Stimulated activated effector memory CD8-positive, alpha-beta T cell treated with anti-CD3 and anti-CD28 coated beads, Interleukin-12 subunit alpha, Interleukin-12 subunit beta, amount 100 ng/mL, for 72 hours (primary cell): ENCODE results near the gene B9D2.
"Not testable (repeated sequence)": the region's sequence is repeated elsewhere in the genome, so short reads cannot be mapped to it uniquely, and the experiment has no call there.

Experiments used
- ATAC-seq: fragments of 150-1000 bp; cut with Tn5 transposase; 2 replicates; pipeline ENCODE4 v1.10.0; 2021
- DNase-seq, 2 donors: peaks; one replicate each; pipeline ENCODE4 v3.0.0; 2021 to 2022; ENCODE audit warnings: low spot score in 2 of 2
- H3K27ac Mint-ChIP-seq: one replicate; pipeline ENCODE4 v1.8.0; 2022; ENCODE audit warnings: mild to moderate bottlenecking, mixed read lengths
- H3K36me3 Mint-ChIP-seq: one replicate; pipeline ENCODE4 v1.8.0; 2022; ENCODE audit warnings: mild to moderate bottlenecking, mixed read lengths
- H3K4me1 Mint-ChIP-seq: one replicate; pipeline ENCODE4 v1.8.0; 2022; ENCODE audit warnings: mixed read lengths
- H3K4me3 Mint-ChIP-seq: one replicate; pipeline ENCODE4 v1.8.0; 2022; ENCODE audit warnings: mild to moderate bottlenecking, mixed read lengths
- H3K9me3 Mint-ChIP-seq: one replicate; pipeline ENCODE4 v1.8.0; 2022; ENCODE audit warnings: mixed read lengths

The B9D2 gene, protein sequence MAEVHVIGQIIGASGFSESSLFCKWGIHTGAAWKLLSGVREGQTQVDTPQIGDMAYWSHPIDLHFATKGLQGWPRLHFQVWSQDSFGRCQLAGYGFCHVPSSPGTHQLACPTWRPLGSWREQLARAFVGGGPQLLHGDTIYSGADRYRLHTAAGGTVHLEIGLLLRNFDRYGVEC

DNA sequence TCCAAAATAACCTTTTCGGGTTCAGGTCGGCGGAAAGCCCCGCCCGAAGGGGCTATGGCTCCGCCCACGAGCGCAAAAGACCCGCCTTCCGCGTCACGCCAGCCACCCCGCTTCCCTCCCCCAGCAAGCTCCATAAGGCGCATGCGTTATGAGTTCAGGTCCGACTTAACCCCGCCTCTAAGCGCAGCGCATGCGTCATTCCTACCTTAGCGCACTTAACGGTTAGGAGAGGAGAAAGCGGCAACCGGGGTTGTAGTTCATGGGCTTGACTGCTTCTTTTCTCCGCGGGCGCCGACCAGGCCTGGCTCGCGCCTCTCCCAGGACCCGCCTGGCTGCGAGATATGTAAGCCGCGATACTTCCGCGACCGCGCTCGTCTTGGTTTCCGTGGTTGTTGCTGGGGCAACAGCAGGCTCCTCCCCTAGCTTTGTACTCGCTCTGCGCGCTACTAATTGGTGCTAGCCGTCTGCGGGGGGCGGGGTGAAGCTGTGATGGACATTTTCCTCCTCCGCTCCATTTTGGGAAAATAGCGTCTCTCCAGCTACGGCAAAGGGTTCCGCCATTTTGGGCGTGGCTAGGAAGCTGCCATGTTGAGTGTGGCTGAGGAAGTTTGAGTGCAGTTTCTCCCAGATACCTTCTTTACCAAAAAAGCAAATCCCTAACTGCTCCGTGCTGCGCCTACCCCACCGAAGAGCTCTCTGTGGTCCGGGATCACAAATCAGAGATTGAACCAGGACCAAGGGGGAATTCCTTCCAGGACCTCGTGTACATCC, at the start of gene B9D2:
B9D2 (minus strand) TSS at position 397 of the 771 bp plus-strand sequence. CDS start 630 bp downstream, outside the sequence.
- peak within 1 kb of the TSS; percentile 99 for H3K27ac Mint-ChIP-seq
- ATAC-seq (peak; percentile 97), DNase-seq (peak; percentile 91 to 98)
- peaks cover 15% of the 10 kb centered on the region for H3K4me1 Mint-ChIP-seq
- H3K4me3 Mint-ChIP-seq = peak within 1 kb of the TSS; percentile 89
- H3K9me3 Mint-ChIP-seq = no peaks in the 10 kb centered on the region
- H3K36me3 Mint-ChIP-seq = peaks cover 23% of the 10 kb centered on the region

GRCh38 chr19:41412953-41413352, 49.0 kb upstream of the B9D2 start:
- no peaks in the 10 kb centered on the region for H3K9me3 Mint-ChIP-seq
- DNase-seq (no peak), ATAC-seq (no peak)
- H3K36me3 Mint-ChIP-seq = peaks cover 57% of the 10 kb centered on the region
- peaks cover 15% of the 10 kb centered on the region for H3K4me1 Mint-ChIP-seq
- peak overlapping the region; percentile 14 for H3K27ac Mint-ChIP-seq
- H3K4me3 Mint-ChIP-seq = no peak overlapping the region

- Mint-ChIP-seq H3K36me3 (peaks cover 47% of the 10 kb centered on the region), H3K9me3 (no peaks in the 10 kb centered on the region), H3K4me1 (peaks cover 15% of the 10 kb centered on the region), H3K27ac (no peak overlapping the region), H3K4me3 (no peak overlapping the region)
- DNase-seq (no peak), ATAC-seq (no peak)
Measured at GRCh38 chr19:41411968-41412265, 48.0 kb upstream of the B9D2 start.

DNA sequence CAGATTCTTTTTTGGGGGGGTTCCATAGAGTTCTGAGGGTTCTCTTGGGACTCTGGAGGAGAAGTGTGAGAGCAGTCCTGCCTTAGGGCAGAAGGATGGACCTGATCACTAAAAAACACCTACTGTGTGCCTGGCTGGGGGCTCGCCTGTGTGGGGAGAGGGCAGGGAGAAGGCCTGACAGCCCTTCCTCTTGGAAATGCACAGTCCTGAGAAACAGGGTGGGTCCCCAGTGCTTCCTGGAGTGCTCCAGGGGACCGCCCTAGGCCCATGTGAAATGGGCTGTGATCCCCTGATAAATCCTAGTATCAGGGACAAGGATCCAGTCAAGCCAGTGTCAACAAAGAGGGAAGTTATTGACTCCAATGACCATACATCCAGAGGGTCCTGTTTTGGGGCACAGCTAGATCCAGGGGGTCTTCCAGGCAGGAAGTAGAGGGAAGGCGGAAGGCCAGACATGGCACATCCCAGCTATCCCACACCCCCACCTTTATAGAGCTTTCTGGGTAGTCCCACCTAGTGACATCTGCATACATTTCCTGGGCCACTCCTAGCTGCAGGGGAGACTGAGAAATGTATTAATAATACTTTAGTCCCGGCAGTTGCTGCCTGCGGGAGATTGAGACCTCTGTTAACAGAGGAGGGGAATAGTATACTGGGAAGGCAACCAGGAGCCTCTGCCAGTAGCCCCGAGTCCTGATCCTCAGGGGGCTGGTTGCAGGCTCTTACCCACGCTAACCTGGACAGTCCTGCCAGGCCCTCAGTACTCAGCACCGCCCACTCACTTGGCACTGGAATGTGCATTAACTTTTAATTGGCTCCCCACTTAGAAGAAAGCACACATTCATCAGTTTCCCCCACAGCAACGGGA, 47.4 kb upstream of the B9D2 start:
- Mint-ChIP-seq H3K9me3 (no peaks in the 10 kb centered on the region), H3K27ac (peak overlapping the region; percentile 50), H3K4me1 (peaks cover 15% of the 10 kb centered on the region), H3K36me3 (peaks cover 42% of the 10 kb centered on the region), H3K4me3 (no peak overlapping the region)
- DNase-seq (no peak), ATAC-seq (no peak)

DNA sequence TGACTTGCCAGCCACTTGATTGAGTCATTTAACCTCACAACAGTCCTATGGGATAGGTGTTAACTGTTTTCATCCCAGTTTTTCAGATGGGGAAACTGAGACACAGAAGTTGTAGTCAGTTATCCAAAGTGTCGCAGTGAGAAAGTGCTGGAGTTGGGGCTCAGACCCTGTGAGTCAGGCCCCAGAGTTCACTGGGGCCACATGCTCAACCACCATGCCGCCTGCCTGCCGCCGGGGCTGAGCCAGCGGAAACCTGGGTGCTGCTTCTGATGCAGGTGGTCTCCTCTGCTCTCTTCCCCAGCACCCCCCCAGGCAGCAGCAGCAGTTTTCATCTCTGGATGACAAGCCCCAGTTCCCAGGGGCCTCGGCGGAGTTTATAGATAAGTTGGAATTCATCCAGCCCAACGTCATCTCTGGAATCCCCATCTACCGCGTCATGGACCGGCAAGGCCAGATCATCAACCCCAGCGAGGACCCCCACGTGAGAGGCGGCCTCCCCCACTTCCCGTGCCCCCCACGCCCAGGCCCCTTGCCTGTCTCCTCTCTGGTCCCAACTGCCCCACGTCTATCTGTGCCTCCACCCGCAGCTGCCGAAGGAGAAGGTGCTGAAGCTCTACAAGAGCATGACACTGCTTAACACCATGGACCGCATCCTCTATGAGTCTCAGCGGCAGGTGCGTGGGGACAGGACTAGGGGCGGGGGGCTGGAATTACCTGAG, 46.5 kb upstream of the B9D2 start:
- Mint-ChIP-seq H3K4me1 (peaks cover 15% of the 10 kb centered on the region), H3K36me3 (peaks cover 33% of the 10 kb centered on the region), H3K4me3 (no peak overlapping the region), H3K27ac (peak overlapping the region; percentile 53), H3K9me3 (no peaks in the 10 kb centered on the region)
- ATAC-seq = no peak
- DNase-seq = no peak

- H3K36me3 Mint-ChIP-seq = peaks cover 27% of the 10 kb centered on the region
- H3K27ac Mint-ChIP-seq = peak overlapping the region; percentile 53
- no peak overlapping the region for H3K4me3 Mint-ChIP-seq
- H3K4me1 Mint-ChIP-seq = peaks cover 15% of the 10 kb centered on the region
- no peaks in the 10 kb centered on the region for H3K9me3 Mint-ChIP-seq
- no peak for DNase-seq
- ATAC-seq = no peak
Measured at GRCh38 chr19:41409288-41409687, 45.3 kb upstream of the B9D2 start.

DNA sequence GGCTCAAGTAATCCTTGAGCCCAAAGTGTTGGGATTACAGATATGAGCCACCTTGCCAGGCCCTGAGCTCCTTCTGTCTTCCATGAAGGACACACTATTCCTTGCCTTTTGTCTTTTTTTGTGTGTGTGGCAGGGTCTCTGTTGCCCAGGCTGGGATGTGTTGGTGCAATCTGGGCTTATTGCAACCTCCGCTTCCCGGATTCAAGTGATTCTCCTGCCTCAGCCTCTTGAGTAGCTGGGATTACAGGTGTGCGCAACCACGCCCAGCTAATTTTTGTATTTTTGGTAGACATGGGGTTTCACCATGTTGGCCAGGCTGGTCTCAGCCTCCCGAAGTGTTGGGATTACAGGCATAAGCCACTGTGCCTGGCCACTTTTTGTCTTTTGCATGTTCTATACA, 44.9 kb upstream of the B9D2 start:
- peak overlapping the region; percentile 53 for H3K27ac Mint-ChIP-seq
- not testable (repeated sequence) for H3K9me3 Mint-ChIP-seq, H3K4me3 Mint-ChIP-seq, DNase-seq, ATAC-seq
- H3K36me3 Mint-ChIP-seq = peaks cover 23% of the 10 kb centered on the region
- peaks cover 15% of the 10 kb centered on the region for H3K4me1 Mint-ChIP-seq

DNA sequence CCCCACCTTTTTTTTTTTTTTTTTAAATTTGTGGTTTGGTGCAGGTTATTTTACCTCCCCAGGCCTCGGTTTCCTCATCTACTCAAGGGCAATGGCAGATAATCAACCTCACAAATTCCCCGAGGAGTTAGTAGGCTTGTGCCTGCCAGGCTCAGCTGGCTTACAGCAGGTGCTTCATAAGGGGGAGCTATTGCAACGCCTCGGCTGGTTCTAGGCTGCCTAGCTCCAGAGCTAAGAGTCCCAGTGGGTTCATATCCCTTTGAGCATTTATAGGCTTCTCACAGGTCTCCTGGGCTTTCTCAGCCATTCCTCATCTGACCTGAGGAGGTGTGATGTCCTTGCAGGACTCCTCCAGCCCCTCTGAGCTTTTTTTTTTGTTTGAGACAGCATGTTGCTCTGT, 44.3 kb upstream of the B9D2 start:
- Mint-ChIP-seq H3K9me3 (no peaks in the 10 kb centered on the region), H3K4me1 (peaks cover 15% of the 10 kb centered on the region), H3K4me3 (no peak overlapping the region), H3K27ac (no peak overlapping the region), H3K36me3 (peaks cover 19% of the 10 kb centered on the region)
- ATAC-seq = no peak
- DNase-seq = no peak

DNA sequence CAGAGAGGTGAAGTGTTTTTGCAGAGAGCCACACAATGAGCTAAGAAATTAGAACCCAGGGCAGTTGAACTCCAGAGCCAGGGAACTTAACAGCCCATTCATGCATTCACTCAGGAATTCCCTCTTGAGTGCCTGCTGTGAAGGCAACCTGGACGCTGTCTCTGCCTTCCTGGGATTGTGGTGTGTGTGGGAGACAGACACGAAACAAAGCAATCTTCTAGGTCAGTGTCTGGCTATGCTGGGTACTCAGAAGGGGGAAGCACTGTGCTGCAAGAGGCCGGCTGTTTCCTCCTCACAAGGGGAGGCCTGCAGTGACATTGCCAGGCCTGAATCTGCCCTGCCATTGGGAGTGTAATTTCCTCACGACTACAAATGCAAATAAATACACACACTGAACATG, 43.3 kb upstream of the B9D2 start:
- ATAC-seq = no peak
- H3K4me3 Mint-ChIP-seq = no peak overlapping the region
- H3K27ac Mint-ChIP-seq = no peak overlapping the region
- peaks cover 15% of the 10 kb centered on the region for H3K4me1 Mint-ChIP-seq
- no peak for DNase-seq
- H3K36me3 Mint-ChIP-seq = peaks cover 16% of the 10 kb centered on the region
- no peaks in the 10 kb centered on the region for H3K9me3 Mint-ChIP-seq

DNA sequence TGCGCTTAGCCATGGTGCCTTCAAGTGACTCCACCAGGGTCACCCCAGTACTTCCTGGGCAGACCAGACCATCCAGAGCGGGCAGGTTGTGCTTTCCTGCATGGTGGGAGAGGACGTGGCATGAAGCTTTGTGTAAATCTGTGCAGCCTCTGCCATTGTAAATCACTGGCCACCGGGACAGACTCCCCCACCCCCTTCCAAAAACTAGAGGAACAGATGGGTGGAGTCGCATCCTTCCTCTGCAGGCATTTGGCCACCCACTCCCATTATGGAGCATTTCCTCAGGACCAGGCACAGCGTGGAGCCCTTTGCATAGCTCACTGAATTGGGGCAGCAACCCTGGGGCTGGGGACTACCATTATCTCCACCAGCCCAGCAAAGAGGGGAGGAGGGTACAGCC, 41.8 kb upstream of the B9D2 start:
- ATAC-seq (no peak), DNase-seq (no peak)
- H3K4me1 Mint-ChIP-seq = peaks cover 25% of the 10 kb centered on the region
- H3K27ac Mint-ChIP-seq = no peak overlapping the region
- H3K36me3 Mint-ChIP-seq = peaks cover 21% of the 10 kb centered on the region
- H3K4me3 Mint-ChIP-seq = no peak overlapping the region
- H3K9me3 Mint-ChIP-seq = no peaks in the 10 kb centered on the region

- no peak for ATAC-seq
- H3K4me3 Mint-ChIP-seq = no peak overlapping the region
- H3K4me1 Mint-ChIP-seq = peaks cover 25% of the 10 kb centered on the region
- peak overlapping the region; percentile 26 for H3K27ac Mint-ChIP-seq
- no peak for DNase-seq
- H3K36me3 Mint-ChIP-seq = peaks cover 16% of the 10 kb centered on the region
- H3K9me3 Mint-ChIP-seq = no peaks in the 10 kb centered on the region
Measured at GRCh38 chr19:41403181-41403970, 39.4 kb upstream of the B9D2 start.

- Mint-ChIP-seq H3K9me3 (no peaks in the 10 kb centered on the region), H3K36me3 (peaks cover 21% of the 10 kb centered on the region), H3K27ac (peak overlapping the region; percentile 59), H3K4me3 (no peak overlapping the region), H3K4me1 (peaks cover 38% of the 10 kb centered on the region)
- ATAC-seq (no peak), DNase-seq (no peak)
Measured at GRCh38 chr19:41402010-41402409, 38.1 kb upstream of the B9D2 start.

DNA sequence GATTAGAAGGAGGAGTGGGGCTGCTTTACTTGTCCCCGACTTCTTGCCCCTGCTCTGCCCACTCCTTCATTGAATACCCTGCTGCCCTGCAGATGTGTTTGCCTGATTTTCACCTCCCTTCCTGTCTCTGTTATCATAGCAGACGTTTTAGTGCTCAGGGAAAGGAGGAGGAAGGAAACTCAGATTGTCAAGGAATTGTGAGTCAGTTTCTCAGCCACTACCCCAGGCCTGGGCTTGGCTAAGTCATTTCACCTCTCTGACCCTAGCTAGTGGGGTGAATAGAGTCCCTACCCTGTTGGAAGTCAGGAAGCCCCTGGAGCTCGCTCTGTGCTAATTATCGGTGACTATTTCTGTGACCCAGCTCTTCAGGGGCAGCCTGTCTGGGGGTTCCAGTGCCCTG, 37.5 kb upstream of the B9D2 start:
- H3K36me3 Mint-ChIP-seq = peaks cover 23% of the 10 kb centered on the region
- ATAC-seq (no peak), DNase-seq (no peak)
- H3K4me1 Mint-ChIP-seq = peaks cover 41% of the 10 kb centered on the region
- H3K9me3 Mint-ChIP-seq = no peaks in the 10 kb centered on the region
- peak overlapping the region; percentile 59 for H3K27ac Mint-ChIP-seq
- H3K4me3 Mint-ChIP-seq = no peak overlapping the region

GRCh38 chr19:41399525-41399924, 35.6 kb upstream of the B9D2 start:
- Mint-ChIP-seq H3K36me3 (peaks cover 17% of the 10 kb centered on the region), H3K4me3 (peak overlapping the region; percentile 99), H3K9me3 (no peaks in the 10 kb centered on the region), H3K27ac (peak overlapping the region; percentile 100), H3K4me1 (peaks cover 57% of the 10 kb centered on the region)
- DNase-seq = no peak
- ATAC-seq = no peak
